Colonic mucosa (tissue), 4 donors: Measurements from ENCODE around the gene TRPC6. TPM values are rescaled to one million over a fixed set of nuclear protein-coding genes. Genes with fewer than 3 reads are reported as not detected.

Source experiments
- DNase-seq: peaks from one replicate; pipeline ENCODE4 v3.0.0-alpha.2; 2020
- H3K27ac ChIP-seq: fragments of 200-600 bp; one replicate; pipeline ENCODE4 v1.8.0; 2021
- H3K27me3 ChIP-seq: fragments of 200-600 bp; one replicate; pipeline ENCODE4 v1.8.0; 2021
- H3K36me3 ChIP-seq: fragments of 200-600 bp; one replicate; pipeline ENCODE4 v1.8.0; 2021
- H3K4me1 ChIP-seq: fragments of 200-600 bp; one replicate; pipeline ENCODE4 v1.8.0; 2021; ENCODE audit warnings: mild to moderate bottlenecking
- H3K4me3 ChIP-seq: fragments of 200-600 bp; one replicate; pipeline ENCODE4 v1.8.0; 2021
- H3K9ac ChIP-seq, 2 donors: one replicate each; pipeline ENCODE4 v1.7.0; 2013; ENCODE audit warnings: control low read depth in 2 of 2, low read depth in 2 of 2, low read length in 2 of 2
- H3K9me3 ChIP-seq: fragments of 200-600 bp; one replicate; pipeline ENCODE4 v1.8.0; 2021
- intact Hi-C: fragments of 100-400 bp; cut with DNase I; formaldehyde crosslinking; loops from one replicate; pipeline ENCODE4 v1.14.1; 2022
- total RNA-seq, 2 donors: library from RNA; stranded (reverse); fragmentation: NEBNext Ultra II Directional in 1 of 2; extraction: Animal tissue kit (Norgen Biotek cat#: 25700) in 1 of 2; gene quantifications; one replicate each; pipeline ENCODE4 v1.2.1, GENCODE V29; 2021
- TF ChIP-seq, protein P1 (sequence below): fragments of 200-600 bp; IDR thresholded peaks from one replicate; pipeline ENCODE4 v1.8.0; 2022; ENCODE audit warnings: antibody characterized with exemption, mild to moderate bottlenecking
- donor health status: healthy.
- donor health status: DM: no; HTN: no; CAD: no.
- donor health status: DM: no; HTN: no; CAD: no.

The TRPC6 gene
- total RNA-seq, 2 donors from 2014 or later, result 0.37 to 0.96 TPM

DNA sequence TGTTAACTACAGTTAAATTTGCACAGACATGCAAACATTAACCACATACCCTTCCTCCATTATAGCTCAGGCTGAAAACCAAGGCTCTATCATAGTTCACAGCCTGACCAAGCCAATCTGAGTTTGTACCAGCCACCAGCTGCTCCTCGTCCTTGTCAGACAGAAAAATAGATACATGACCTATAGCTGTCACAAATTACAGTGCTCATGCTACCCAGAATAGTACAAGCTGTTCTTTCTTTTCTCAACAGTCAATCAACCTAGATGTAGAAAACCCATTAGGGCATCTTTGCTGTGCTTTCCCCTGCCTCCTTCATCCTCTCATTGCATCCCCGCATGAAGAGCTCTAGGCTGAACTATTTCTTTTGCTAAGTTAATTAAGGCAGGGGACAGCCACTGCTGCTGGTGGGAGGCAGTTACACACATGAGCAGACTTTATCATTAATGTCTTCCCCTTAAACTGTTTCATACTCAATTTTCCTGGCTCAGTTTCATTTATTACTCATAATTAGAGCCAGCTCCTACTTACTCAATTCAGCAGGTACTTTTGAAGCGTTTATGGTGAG, 148.3 kb downstream of the TRPC6 start:
- Histone ChIP-seq H3K27me3 (no peaks in the 10 kb centered on the region), H3K4me3 (no peak overlapping the region), H3K9me3 (no peaks in the 10 kb centered on the region), H3K36me3 (no peaks in the 10 kb centered on the region), H3K4me1 (no peaks in the 10 kb centered on the region), H3K9ac (no peak overlapping the region), H3K27ac (no peak overlapping the region)
- DNase-seq, result no peak
- TF ChIP-seq, protein P1, sequence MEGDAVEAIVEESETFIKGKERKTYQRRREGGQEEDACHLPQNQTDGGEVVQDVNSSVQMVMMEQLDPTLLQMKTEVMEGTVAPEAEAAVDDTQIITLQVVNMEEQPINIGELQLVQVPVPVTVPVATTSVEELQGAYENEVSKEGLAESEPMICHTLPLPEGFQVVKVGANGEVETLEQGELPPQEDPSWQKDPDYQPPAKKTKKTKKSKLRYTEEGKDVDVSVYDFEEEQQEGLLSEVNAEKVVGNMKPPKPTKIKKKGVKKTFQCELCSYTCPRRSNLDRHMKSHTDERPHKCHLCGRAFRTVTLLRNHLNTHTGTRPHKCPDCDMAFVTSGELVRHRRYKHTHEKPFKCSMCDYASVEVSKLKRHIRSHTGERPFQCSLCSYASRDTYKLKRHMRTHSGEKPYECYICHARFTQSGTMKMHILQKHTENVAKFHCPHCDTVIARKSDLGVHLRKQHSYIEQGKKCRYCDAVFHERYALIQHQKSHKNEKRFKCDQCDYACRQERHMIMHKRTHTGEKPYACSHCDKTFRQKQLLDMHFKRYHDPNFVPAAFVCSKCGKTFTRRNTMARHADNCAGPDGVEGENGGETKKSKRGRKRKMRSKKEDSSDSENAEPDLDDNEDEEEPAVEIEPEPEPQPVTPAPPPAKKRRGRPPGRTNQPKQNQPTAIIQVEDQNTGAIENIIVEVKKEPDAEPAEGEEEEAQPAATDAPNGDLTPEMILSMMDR, result no peak
- intact Hi-C loops, result loop anchor here (10.0 kb wide), 1 partner anchor 451 kb away; no protein-coding TSS in a partner anchor

DNA sequence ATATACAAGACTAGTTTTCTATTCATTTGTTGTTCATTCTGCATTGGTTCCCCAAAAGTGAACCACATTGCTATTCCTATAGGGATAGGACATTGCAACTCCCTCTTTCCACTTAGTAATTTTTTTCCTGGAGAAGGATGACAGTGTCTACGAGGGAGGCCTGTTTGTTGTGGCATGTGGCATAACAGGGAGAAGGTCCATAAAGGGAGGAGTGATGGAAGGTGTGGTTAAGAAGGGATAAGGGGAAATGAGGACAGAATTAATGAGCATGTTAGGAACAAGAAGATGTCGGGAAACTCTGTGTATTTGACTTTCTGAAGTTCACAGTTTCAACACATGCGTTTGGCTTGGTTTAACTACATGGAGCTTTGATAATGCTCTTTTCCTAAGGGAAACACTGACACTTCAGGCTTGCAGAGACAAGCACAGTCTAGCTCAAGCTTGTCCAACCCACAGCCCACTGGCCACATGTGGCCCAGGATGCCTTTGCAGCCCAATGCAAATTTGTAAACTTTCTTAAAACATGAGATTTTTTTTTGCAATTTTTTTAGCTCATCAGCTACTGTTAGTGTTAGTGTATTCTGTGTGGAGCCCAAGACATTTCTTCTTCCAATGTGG, 149.7 kb downstream of the TRPC6 start:
- H3K27ac ChIP-seq, result no peak overlapping the region
- H3K4me3 ChIP-seq, result no peak overlapping the region
- H3K36me3 ChIP-seq, result no peaks in the 10 kb centered on the region
- no peaks in the 10 kb centered on the region for H3K27me3 ChIP-seq
- TF ChIP-seq, protein P1, result no peak
- intact Hi-C loops, result loop anchor here (10.0 kb wide), 1 partner anchor 449 kb away; no protein-coding TSS in a partner anchor
- H3K9ac ChIP-seq, result no peak overlapping the region
- no peaks in the 10 kb centered on the region for H3K9me3 ChIP-seq
- no peaks in the 10 kb centered on the region for H3K4me1 ChIP-seq
- DNase-seq, result no peak

DNA sequence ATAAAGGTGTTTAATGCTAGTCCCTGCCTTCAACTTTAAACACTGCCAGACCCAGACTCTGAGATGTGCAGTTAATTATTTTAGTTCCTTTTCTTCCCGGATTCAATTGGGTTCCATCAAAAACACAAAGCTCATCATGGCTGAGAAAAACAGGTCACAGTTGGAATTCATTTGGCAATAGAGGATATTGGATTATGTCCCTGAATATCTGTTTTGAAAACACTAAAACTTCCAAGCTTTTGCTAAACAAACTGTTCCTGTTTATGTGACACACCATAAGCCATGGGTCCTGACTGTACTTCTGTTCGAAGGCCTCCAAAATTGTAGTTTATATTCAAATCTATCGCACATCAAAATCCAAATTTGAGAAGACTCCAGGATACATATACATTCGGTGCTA, 150.7 kb downstream of the TRPC6 start:
- Histone ChIP-seq H3K9ac (no peak overlapping the region), H3K36me3 (no peaks in the 10 kb centered on the region), H3K4me3 (no peak overlapping the region), H3K4me1 (no peaks in the 10 kb centered on the region), H3K9me3 (no peaks in the 10 kb centered on the region), H3K27ac (no peak overlapping the region), H3K27me3 (no peaks in the 10 kb centered on the region)
- TF ChIP-seq, protein P1, result no peak
- intact Hi-C loops, result loop anchor here (10.0 kb wide), 1 partner anchor 448 kb away; no protein-coding TSS in a partner anchor
- DNase-seq, result no peak

DNA sequence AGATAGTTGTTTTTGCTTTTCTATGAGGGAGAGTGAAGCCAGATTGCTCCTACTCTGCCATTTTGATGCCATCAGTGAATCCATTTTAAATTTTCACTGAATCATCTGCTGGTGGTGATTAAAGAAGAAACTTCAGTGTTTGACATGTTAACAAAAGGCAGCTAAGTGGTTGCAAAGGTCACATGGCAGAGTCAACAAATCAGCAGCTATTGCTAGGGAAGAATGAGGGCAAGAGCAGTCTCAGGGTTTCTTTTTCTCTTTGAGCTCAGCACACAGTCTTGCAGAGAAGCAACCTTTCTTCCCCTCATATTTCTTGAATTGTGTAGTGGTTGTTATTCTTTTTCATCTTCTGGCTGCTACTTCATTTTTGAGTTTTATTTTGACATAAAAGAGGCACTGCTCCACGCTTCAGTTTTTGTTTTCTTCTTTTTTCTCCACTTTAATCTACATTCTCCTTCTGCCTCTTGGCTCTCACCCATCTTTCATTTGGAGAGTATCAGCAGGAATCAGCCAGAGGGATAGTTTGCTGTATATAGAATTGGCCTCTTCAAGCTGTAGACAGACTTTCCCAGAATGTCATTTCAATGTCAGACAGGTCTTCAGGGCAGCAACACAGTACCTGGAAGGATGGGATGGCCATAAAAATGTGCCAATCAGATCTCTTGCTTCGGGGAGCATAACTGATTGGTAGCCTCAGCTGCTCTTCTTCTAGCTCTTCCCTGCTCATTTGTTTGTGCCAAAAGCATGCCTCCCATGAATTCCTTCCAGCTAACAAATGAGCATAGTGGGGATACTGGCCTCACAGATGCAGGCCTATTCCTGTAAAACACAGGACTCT, 153.9 kb downstream of the TRPC6 start:
- Histone ChIP-seq H3K9ac (no peak overlapping the region), H3K36me3 (no peaks in the 10 kb centered on the region), H3K27me3 (no peaks in the 10 kb centered on the region), H3K9me3 (no peaks in the 10 kb centered on the region), H3K4me3 (no peak overlapping the region), H3K4me1 (no peaks in the 10 kb centered on the region), H3K27ac (no peak overlapping the region)
- TF ChIP-seq, protein P1, result no peak
- DNase-seq, result no peak
- intact Hi-C loops, result loop anchor here (10.0 kb wide), 1 partner anchor 445 kb away; no protein-coding TSS in a partner anchor

DNA sequence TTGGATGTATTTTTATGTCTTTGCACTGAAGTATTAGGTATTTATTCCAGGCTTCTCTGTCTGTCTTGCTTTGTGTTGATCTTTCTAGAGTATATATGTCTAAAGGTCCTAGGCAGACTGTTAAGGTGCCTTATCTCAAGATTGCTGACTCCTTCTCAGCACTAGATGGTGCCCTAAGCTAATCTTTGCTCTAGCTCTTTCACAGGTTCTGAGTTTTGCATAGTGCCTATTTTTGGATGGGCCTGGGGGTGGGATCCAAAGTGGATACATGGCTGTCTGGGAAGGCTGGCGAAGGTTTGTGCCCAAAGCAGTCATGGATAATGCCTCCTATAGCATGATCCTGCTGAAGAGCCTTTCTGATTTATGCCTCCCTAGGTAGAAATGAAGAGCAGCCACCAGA, 154.9 kb downstream of the TRPC6 start:
- H3K4me1 ChIP-seq, result no peaks in the 10 kb centered on the region
- DNase-seq, result no peak
- no peaks in the 10 kb centered on the region for H3K27me3 ChIP-seq
- H3K27ac ChIP-seq, result no peak overlapping the region
- H3K36me3 ChIP-seq, result no peaks in the 10 kb centered on the region
- H3K9ac ChIP-seq, result no peak overlapping the region
- no peak overlapping the region for H3K4me3 ChIP-seq
- intact Hi-C loops, result no loop called here
- TF ChIP-seq, protein P1, result peak; percentile 36
- H3K9me3 ChIP-seq, result no peaks in the 10 kb centered on the region
